Hippocampal formation (tissue), 2 donors: ENCODE data around the gene TTC32.

ENCODE experiments used
- DNase-seq, 2 donors: peaks; one replicate each; lab custom pipeline; 2025; lab: John Stamatoyannopoulos, UW

TTC32 gene

GRCh38 chr2:19854596-19855541 lies 46.9 kb downstream of the TTC32 start:
- DNase-seq, result no peak

GRCh38 chr2:19851116-19851695 lies 50.6 kb downstream of the TTC32 start:
- DNase-seq, result no peak

DNA sequence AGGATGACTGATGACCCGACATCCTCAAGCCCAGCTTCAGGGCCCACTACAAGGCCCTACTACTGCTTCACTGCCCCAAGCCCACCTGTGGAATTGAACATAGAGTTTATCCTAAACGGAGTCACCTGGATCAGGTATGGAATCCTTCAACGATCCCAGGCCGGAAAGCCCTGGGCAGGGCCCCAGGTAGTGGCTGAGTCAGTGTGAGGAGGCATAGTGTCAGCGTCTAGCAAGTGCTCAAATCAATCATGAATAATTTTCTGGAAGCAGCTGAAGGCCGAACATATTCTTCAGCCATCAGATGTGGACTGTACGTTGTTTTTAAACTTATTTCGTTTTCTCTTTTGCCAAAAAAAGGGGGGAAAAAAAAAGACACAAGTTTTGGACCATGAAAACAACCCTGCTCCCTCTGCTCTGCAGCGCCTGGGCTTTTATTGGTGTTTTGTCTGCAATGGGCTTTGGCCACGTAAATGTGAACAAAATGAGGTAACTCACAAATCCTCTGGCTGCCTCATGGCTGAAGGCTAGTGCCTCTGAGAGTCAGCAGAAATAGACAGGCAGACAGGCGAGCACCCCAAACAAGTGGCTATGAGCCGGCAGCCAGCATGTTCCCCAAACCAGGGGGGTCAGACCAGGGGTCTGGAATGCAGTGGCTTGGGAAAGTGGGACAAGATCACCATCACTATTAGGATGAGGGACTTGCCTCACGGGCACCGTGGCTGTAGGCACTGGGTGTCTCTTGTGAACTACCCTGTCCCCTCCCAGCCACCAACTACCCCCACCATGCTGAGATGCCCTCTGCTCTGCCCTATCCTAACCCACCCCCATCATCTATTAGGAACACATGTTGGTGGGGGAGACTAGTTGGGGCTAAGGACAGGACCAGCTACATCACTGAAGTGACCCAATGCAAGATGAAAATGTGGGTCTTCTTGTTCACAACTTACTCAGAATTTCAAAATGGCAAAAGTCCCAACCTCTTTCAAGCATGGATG lies 51.4 kb downstream of the TTC32 start:
- no peak for DNase-seq

DNA sequence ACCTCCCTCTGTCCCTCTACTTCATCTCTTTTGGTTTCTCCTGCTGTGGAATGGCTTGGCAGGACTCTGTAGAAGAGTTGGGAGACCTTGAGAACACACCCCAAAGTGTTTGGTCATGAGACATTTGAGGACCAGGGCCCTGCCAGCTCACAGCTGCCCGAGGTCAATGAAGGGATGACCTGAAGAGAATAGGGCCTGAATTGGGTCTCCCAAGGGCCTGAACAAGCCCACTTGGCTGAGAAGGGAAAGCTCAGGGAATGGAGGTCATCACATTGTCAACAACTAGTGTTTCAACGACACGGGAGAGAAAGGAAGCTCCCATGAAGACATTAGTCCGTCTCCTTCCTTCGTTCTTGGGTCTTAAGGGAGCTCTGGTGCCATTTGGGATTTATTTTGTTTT lies 52.8 kb downstream of the TTC32 start:
- DNase-seq, result no peak

DNA sequence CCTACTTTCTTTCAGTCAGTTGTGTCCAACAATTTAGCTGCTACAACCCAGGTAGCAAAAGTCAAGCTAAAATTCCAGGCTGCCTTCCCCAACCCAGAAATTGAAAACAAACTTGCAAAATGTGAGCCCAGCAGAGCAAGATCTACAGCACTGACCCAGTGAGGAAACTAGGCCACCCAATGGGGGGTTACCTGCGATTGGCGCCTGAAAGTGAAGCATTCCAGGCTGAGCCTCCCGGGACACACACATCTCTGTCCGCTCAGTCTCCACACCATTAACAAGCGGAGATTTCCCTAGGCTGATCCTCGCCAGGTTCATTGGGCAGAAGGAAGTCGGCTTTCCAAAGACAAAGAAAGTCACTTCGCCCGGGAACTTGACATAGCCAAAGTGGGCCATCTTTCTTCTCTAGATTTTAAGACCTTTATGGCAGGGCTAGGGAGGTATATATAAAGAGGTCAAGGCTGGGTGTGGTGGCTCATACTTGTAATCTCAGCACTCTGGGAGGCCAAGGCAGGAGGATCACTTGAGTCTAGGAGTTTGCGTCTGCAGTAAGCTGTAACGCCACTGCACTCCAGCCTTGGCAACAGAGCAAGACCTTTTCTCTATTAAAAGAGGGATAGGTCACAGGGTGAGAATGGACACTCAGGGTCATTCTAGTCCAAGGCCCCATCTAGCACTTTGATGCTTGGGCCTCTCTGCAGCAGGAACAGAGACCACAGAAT lies 53.6 kb downstream of the TTC32 start:
- DNase-seq, result no peak

- DNase-seq, result no peak
Observed at GRCh38 chr2:19847486-19847885, 54.3 kb downstream of the TTC32 start.
